GM12878 (cell line): ENCODE measurements around the gene HAPSTR1. TPM values are rescaled to one million over a fixed set of nuclear protein-coding genes. Genes with fewer than 3 reads are reported as not detected.

ENCODE experiments used
- ATAC-seq: fragments of 200-7000 bp; cut with Tn5 transposase; 3 replicates; pipeline ENCODE4 v1.9.1; 2020; ENCODE audit warnings: mild to moderate bottlenecking, moderate library complexity
- BruUV-seq: library from RNA; stranded (reverse); fragments of 400-500 nt; replicated peaks from 2 replicates; lab custom pipeline; 2021; lab: Mats Ljungman, UMichigan
- CTCF ChIA-PET: fragments of 300-600 bp; sonication (Branson Sonifier 250); formaldehyde crosslinking; extraction: SDS; loops from one replicate; lab custom pipeline; 2021; ENCODE audit warnings: inconsistent platforms; lab: Yijun Ruan, JAX
- POLR2A ChIA-PET: fragments of 350-600 bp; formaldehyde crosslinking; extraction: SDS; loops from one replicate; lab custom pipeline; 2021; ENCODE audit warnings: inconsistent platforms; lab: Charles Lee
- RAD21 ChIA-PET: fragments of 300-600 bp; sonication (Branson Sonifier 250); formaldehyde crosslinking; loops from one replicate; lab custom pipeline; 2023; ENCODE audit warnings: antibody characterized with exemption; ENCODE audit not compliant: unreplicated experiment; lab: Charles Lee
- SMC1A ChIA-PET: fragments of 300-600 bp; sonication (Branson Sonifier 250); formaldehyde crosslinking; loops from one replicate; lab custom pipeline; 2023; ENCODE audit not compliant: unreplicated experiment, uncharacterized antibody; lab: Charles Lee
- DNase-seq: peaks from one replicate; pipeline ENCODE4 v3.0.0-alpha.2; 2011; ENCODE audit warnings: low read depth, low spot score
- FAIRE-seq: peaks from 3 replicates; lab custom pipeline; 2011; peaks lifted over from hg19 to GRCh38; lab: Jason Lieb, UNC
- H2AFZ ChIP-seq: 2 replicates; pipeline ENCODE4 v1.6.0; 2011; ENCODE audit warnings: low read depth, low read length, control low read depth; ENCODE audit not compliant: control insufficient read depth
- H3K27ac ChIP-seq: 2 replicates; pipeline ENCODE4 v1.5.1; 2011; ENCODE audit warnings: control low read depth; ENCODE audit not compliant: control insufficient read depth, insufficient read depth
- H3K27me3 ChIP-seq, 2 experiments: replicated peaks in 1 of 2; 2 replicates each; pipeline versions ENCODE4 v1.6.0 to v1.6.1; 2011; ENCODE audit warnings: low read length in 1 of 2; ENCODE audit not compliant: control insufficient read depth in 2 of 2, insufficient read depth in 2 of 2
- H3K36me3 ChIP-seq, 2 experiments: 2 replicates each; pipeline ENCODE4 v1.5.1; 2011; ENCODE audit warnings: low read length in 1 of 2; ENCODE audit not compliant: control insufficient read depth in 2 of 2, insufficient read depth in 2 of 2
- H3K4me1 ChIP-seq: 2 replicates; pipeline ENCODE4 v1.6.1; 2011; ENCODE audit warnings: mild to moderate bottlenecking, low read length, moderate library complexity, mixed read lengths; ENCODE audit not compliant: control insufficient read depth, insufficient read depth
- H3K4me2 ChIP-seq: 2 replicates; pipeline ENCODE4 v1.6.0; 2011; ENCODE audit warnings: control low read depth; ENCODE audit not compliant: control insufficient read depth, insufficient read depth
- H3K4me3 ChIP-seq: fragments of 200-600 bp; sonication (generic); 2 replicates; pipeline ENCODE4 v1.5.1; 2016
- H3K79me2 ChIP-seq: 2 replicates; pipeline ENCODE4 v1.6.0; 2011; ENCODE audit warnings: low read length; ENCODE audit not compliant: control insufficient read depth, insufficient read depth
- H3K9ac ChIP-seq: 2 replicates; pipeline ENCODE4 v1.8.0; 2011; ENCODE audit warnings: low read length, control low read depth, mixed read lengths; ENCODE audit not compliant: control insufficient read depth, insufficient read depth
- H3K9me3 ChIP-seq: replicated peaks from 3 replicates; pipeline ENCODE4 v1.5.1; 2011; ENCODE audit warnings: mild to moderate bottlenecking, low read length; ENCODE audit not compliant: control insufficient read depth, insufficient read depth
- H4K20me1 ChIP-seq: 2 replicates; pipeline ENCODE4 v1.6.0; 2011; ENCODE audit not compliant: control insufficient read depth, insufficient read depth
- CREM ChIP-seq: IDR thresholded peaks from 2 replicates; pipeline ENCODE4 v1.6.1; 2014; ENCODE audit warnings: antibody characterized with exemption, low read depth
- IKZF2 ChIP-seq, 2 experiments: fragments of 450-650 bp; IDR thresholded peaks; 2 replicates each; pipeline ENCODE4 v1.6.1; 2017; ENCODE audit warnings: mild to moderate bottlenecking in 2 of 2, moderate library complexity in 2 of 2
- IRF3 ChIP-seq: fragments of 450-650 bp; IDR thresholded peaks from 2 replicates; pipeline ENCODE4 v1.6.1; 2014; ENCODE audit warnings: mild to moderate bottlenecking
- MEF2A ChIP-seq: IDR thresholded peaks from 2 replicates; pipeline ENCODE4 v1.6.1; 2011; ENCODE audit warnings: low read depth, mild to moderate bottlenecking, low read length, moderate library complexity; ENCODE audit not compliant: insufficient read depth
- MEF2B ChIP-seq: fragments of 450-650 bp; IDR thresholded peaks from 2 replicates; pipeline ENCODE4 v1.6.1; 2018; ENCODE audit warnings: mild to moderate bottlenecking, moderate library complexity; ENCODE audit not compliant: partially characterized antibody, poor library complexity, severe bottlenecking
- REST ChIP-seq: IDR thresholded peaks from 2 replicates; pipeline ENCODE4 v1.6.1; 2012; ENCODE audit warnings: mild to moderate bottlenecking, low read depth, low read length
- RFX5 ChIP-seq: IDR thresholded peaks from 2 replicates; pipeline ENCODE4 v1.6.1; 2011; ENCODE audit warnings: low read depth, low read length, improper control_type of control experiment
- RUNX3 ChIP-seq: IDR thresholded peaks from 2 replicates; pipeline ENCODE4 v1.6.1; 2012; ENCODE audit warnings: low read length, inconsistent platforms
- SPI1 ChIP-seq: IDR thresholded peaks from 2 replicates; pipeline ENCODE4 v1.6.1; 2011; ENCODE audit warnings: low read depth, mild to moderate bottlenecking, low read length, moderate library complexity, borderline replicate concordance; ENCODE audit not compliant: insufficient read depth
- TCF3 ChIP-seq: IDR thresholded peaks from 2 replicates; pipeline ENCODE4 v1.6.1; 2012; ENCODE audit warnings: low read depth, mild to moderate bottlenecking, low read length, borderline replicate concordance; ENCODE audit not compliant: insufficient read depth
- WGBS: methylation state at CpG from one replicate; pipeline ENCODE4 v1.1.6; 2016; ENCODE audit warnings: low lambda C conversion rate; ENCODE audit not compliant: insufficient replicate concordance, insufficient coverage; ENCODE audit errors: missing lambda C conversion rate; 5-methylcytosine and 5-hydroxymethylcytosine counted together
- in situ Hi-C: fragments of 300-500 bp; cut with MboI; formaldehyde crosslinking; loops from 9 replicates; pipeline ENCODE4 v1.14.3; 2018; ENCODE audit warnings: mixed read lengths
- intact Hi-C: fragments of 100-400 bp; cut with micrococcal nuclease; formaldehyde crosslinking; loops from one replicate; pipeline ENCODE4 v1.14.2; 2022; ENCODE audit not compliant: unreplicated experiment
- polyA plus RNA-seq, 11 experiments: library from polyadenylated mRNA; depleted of rRNA in 4 of 11; unstranded in 6 of 11; stranded (reverse) in 5 of 11; fragments of >200 nt; fragmentation: Nextera tagmentation in 4 of 11; fragmentation: Illumina TruSeq in 1 of 11; extraction: Ambion mirVana in 4 of 11; extraction: Trizol in 1 of 11; gene quantifications; 1 replicate in 1 of 11; 2 replicates in 10 of 11; pipeline versions ENCODE4 v1.2.1 to v1.2.3, GENCODE V29; 2011 to 2016; ENCODE audit warnings: inconsistent platforms in 2 of 11, missing spikeins in 2 of 11, low read depth in 1 of 11
- total RNA-seq, 4 experiments: library from RNA; depleted of rRNA in 3 of 4; stranded (reverse); fragments of >200 nt in 3 of 4; fragmentation: Illumina TruSeq in 1 of 4; extraction: Trizol in 1 of 4; gene quantifications; 2 replicates each; pipeline versions ENCODE4 v1.2.1 to v1.2.3, GENCODE V29; 2013 to 2021

Gene HAPSTR1
- total and polyA plus RNA-seq, 10 of the 15 experiments (the other 5 are each of a cell fraction or from before 2014, with no cell fraction given): 8.7 to 52.5 (median 23.1) TPM

- SMC1A ChIA-PET: interaction anchor here (1.6 kb wide), 1 partner anchor 16 kb away, joined by 4 read pairs; no protein-coding TSS in a partner anchor
- POLR2A ChIA-PET: no interaction called here
- Histone ChIP-seq H3K4me2 (peak overlapping the region; percentile 21; the same call in 1 of the 2 replicates), H3K27ac (no peak overlapping the region), H4K20me1 (no peaks in the 10 kb centered on the region), H3K27me3 (no peaks in the 10 kb centered on the region), H3K9me3 (no peaks in the 10 kb centered on the region), H3K4me3 (no peak overlapping the region), H2AFZ (no peak overlapping the region), H3K4me1 (peaks cover 16% of the 10 kb centered on the region), H3K36me3 (no peaks in the 10 kb centered on the region), H3K9ac (no peak overlapping the region), H3K79me2 (no peaks in the 10 kb centered on the region)
- DNase-seq (no peak), ATAC-seq (peak; percentile 92), FAIRE-seq (peak; percentile 13)
- BruUV-seq: no TSS peak
- WGBS: 13% methylated on average over 4 of the region's 4 CpGs
- in situ Hi-C loops (no loop called here), intact Hi-C loops (no loop called here)
- CTCF ChIA-PET: interaction anchor here (0.7 to 2.4 kb wide), 2 partner anchors 11 to 67 kb away, joined by 3 to 8 read pairs; no protein-coding TSS in a partner anchor
- RAD21 ChIA-PET: interaction anchor here (1.7 kb wide), 1 partner anchor 12 kb away, joined by 4 read pairs; no protein-coding TSS in a partner anchor
- TF ChIP-seq MEF2B (peak; percentile 29), IKZF2 (IDR thresholded peaks at IDR 0.05) (0 out of 4 replicates have a peak, but pooled peaks of 1 of the 2 experiments have one; percentile 11), CREM (no peak), RUNX3 (peak; percentile 63), IRF3 (no peak), RFX5 (no peak), TCF3 (0 out of 2 replicates have a peak, but pooled peaks have one; percentile 41), REST (no peak), MEF2A (no peak), SPI1 (peak; percentile 9; the same call in 1 of the 2 replicates)
Measured at GRCh38 chr16:9061358-9061813, 30.1 kb upstream of the HAPSTR1 start.
